CD4-positive, CD25-positive, alpha-beta regulatory T cell (primary cell): ENCODE measurements around the gene PJA2. TPM values are rescaled to one million over a fixed set of nuclear protein-coding genes. Genes with fewer than 3 reads are reported as not detected.

Experiments used
- ATAC-seq, 2 donors: fragments of 150-1000 bp; cut with Tn5 transposase; one replicate each; pipeline ENCODE4 v1.10.0; 2021; ENCODE audit warnings: low read depth in 2 of 2, moderate number of reproducible peaks in 2 of 2, moderate library complexity in 1 of 2
- DNase-seq, 3 donors: peaks; one replicate each; pipeline versions ENCODE4 v3.0.0 to v3.0.0-alpha.2; 2012 to 2022; ENCODE audit warnings: mixed read lengths in 1 of 3
- H3K27ac ChIP-seq: one replicate; pipeline ENCODE4 v1.7.0; 2013; ENCODE audit warnings: mild to moderate bottlenecking, low read length; ENCODE audit not compliant: insufficient read depth, poor library complexity, severe bottlenecking
- H3K27me3 ChIP-seq: one replicate; pipeline ENCODE4 v1.7.0; 2013; ENCODE audit warnings: low read length; ENCODE audit not compliant: control insufficient read depth, insufficient read depth
- H3K36me3 ChIP-seq: one replicate; pipeline ENCODE4 v1.7.0; 2013; ENCODE audit warnings: mild to moderate bottlenecking, low read length, moderate library complexity; ENCODE audit not compliant: control insufficient read depth, insufficient read depth
- H3K4me1 ChIP-seq: 2 replicates; pipeline ENCODE4 v1.7.0; 2013; ENCODE audit warnings: mild to moderate bottlenecking, low read length; ENCODE audit not compliant: insufficient read depth, control insufficient read depth, poor library complexity, severe bottlenecking
- H3K4me3 ChIP-seq: one replicate; pipeline ENCODE4 v1.7.0; 2013; ENCODE audit warnings: low read depth, mild to moderate bottlenecking, low read length, moderate library complexity
- H3K9me3 ChIP-seq, 2 experiments: 1 replicate in 1 of 2; 2 replicates in 1 of 2; pipeline ENCODE4 v1.7.0; 2013; ENCODE audit warnings: low read length in 2 of 2, mild to moderate bottlenecking in 1 of 2, moderate library complexity in 1 of 2; ENCODE audit not compliant: control insufficient read depth in 2 of 2
- H3K27ac Mint-ChIP-seq, 3 donors: one replicate each; pipeline ENCODE4 v1.8.0; 2020 to 2022; ENCODE audit warnings: mild to moderate bottlenecking in 3 of 3, mixed read lengths in 3 of 3, moderate library complexity in 2 of 3
- H3K27me3 Mint-ChIP-seq: one replicate; pipeline ENCODE4 v1.8.0; 2022; ENCODE audit warnings: mild to moderate bottlenecking, mixed read lengths
- H3K36me3 Mint-ChIP-seq: one replicate; pipeline ENCODE4 v1.8.0; 2020; ENCODE audit warnings: mixed read lengths
- H3K4me1 Mint-ChIP-seq, 4 donors: one replicate each; pipeline ENCODE4 v1.8.0; 2020 to 2022; ENCODE audit warnings: mixed read lengths in 4 of 4, mild to moderate bottlenecking in 1 of 4
- H3K4me3 Mint-ChIP-seq, 4 donors: one replicate each; pipeline ENCODE4 v1.8.0; 2020 to 2022; ENCODE audit warnings: mild to moderate bottlenecking in 4 of 4, mixed read lengths in 4 of 4, moderate library complexity in 3 of 4
- H3K9me3 Mint-ChIP-seq, 7 donors: one replicate each; pipeline ENCODE4 v1.8.0; 2020 to 2022; ENCODE audit warnings: mixed read lengths in 7 of 7, mild to moderate bottlenecking in 3 of 7, moderate library complexity in 2 of 7
- polyA plus RNA-seq, 4 donors: library from polyadenylated mRNA; unstranded; fragments of 300-500 nt; fragmentation: Illumina TruSeq; gene quantifications; one replicate each; pipeline ENCODE4 v1.2.3, GENCODE V29; 2021
- total RNA-seq: library from RNA; stranded (reverse); gene quantifications from one replicate; pipeline ENCODE4 v1.2.3, GENCODE V29; 2022

Gene PJA2
- total and polyA plus RNA-seq, 5 donors from 2014 or later = 56.5 to 73.7 (median 63.7) TPM

DNA sequence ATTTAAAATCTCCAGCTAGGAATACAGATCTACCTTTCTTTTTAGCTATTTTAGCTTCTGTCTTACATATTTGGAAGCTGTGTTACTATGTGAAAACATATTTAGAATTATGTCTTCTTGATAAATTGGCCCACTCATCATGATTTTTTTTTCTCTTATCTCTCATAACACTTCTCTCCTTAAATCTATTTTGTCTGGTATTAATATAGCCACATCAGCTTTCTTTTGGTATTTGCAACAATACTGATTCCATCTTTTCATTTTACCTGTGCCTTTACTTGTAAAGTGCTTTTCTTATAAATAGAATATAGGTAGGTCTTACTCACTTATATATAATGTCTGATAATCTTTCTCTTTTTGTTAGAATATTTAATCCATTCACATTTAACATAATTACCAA is 19.6 kb downstream of the PJA2 start:
- Histone ChIP-seq H3K4me3 (peak overlapping the region; percentile 14), H3K9me3 (no peaks in the 10 kb centered on the region), H3K4me1 (peaks cover 18% of the 10 kb centered on the region), H3K27ac (no peak overlapping the region), H3K36me3 (peaks cover 3% of the 10 kb centered on the region), H3K27me3 (no peaks in the 10 kb centered on the region)
- DNase-seq (no peak), ATAC-seq (no peak)
- Mint-ChIP-seq H3K4me1 (peaks cover 78 to 99% (median 86%) of the 10 kb centered on the region in 4 donors), H3K27ac (no peak overlapping the region), H3K36me3 (peaks cover 23% of the 10 kb centered on the region), H3K27me3 (no peaks in the 10 kb centered on the region), H3K9me3 (no peaks in the 10 kb centered on the region), H3K4me3 (peak overlapping the region in 1 of 4 donors; percentile 21)

DNA sequence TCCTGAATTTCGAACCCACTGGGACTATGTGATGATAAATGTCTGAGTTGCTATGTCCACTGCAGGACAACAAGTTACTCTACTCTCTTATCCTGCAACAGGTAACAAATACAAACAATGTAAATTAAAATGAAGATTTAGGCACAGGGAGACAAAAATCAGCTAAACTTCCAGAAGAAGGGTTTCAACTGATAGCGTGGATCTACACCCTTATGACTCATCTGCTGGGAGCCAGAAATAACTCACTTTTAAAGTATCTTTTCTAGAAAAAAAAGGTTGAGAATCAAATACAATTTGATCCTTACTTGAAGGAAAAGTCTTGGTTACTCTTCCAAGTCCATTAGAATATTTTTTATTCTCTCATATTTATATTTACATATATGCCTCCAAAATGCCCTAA is 21.4 kb downstream of the PJA2 start:
- H3K27ac ChIP-seq = no peak overlapping the region
- H3K9me3 ChIP-seq = no peaks in the 10 kb centered on the region
- H3K27me3 Mint-ChIP-seq = no peaks in the 10 kb centered on the region
- H3K9me3 Mint-ChIP-seq = no peaks in the 10 kb centered on the region
- peaks cover 75 to 93% (median 80%) of the 10 kb centered on the region in 4 donors for H3K4me1 Mint-ChIP-seq
- ATAC-seq = no peak
- no peak for DNase-seq
- H3K27me3 ChIP-seq = no peaks in the 10 kb centered on the region
- H3K36me3 Mint-ChIP-seq = peaks cover 23% of the 10 kb centered on the region
- peaks cover 4% of the 10 kb centered on the region for H3K36me3 ChIP-seq
- H3K4me3 ChIP-seq = no peak overlapping the region
- H3K4me3 Mint-ChIP-seq = peak overlapping the region in 1 of 4 donors; percentile 47
- H3K4me1 ChIP-seq = peaks cover 19% of the 10 kb centered on the region
- peak overlapping the region in 1 of 3 donors; percentile 3 for H3K27ac Mint-ChIP-seq

DNA sequence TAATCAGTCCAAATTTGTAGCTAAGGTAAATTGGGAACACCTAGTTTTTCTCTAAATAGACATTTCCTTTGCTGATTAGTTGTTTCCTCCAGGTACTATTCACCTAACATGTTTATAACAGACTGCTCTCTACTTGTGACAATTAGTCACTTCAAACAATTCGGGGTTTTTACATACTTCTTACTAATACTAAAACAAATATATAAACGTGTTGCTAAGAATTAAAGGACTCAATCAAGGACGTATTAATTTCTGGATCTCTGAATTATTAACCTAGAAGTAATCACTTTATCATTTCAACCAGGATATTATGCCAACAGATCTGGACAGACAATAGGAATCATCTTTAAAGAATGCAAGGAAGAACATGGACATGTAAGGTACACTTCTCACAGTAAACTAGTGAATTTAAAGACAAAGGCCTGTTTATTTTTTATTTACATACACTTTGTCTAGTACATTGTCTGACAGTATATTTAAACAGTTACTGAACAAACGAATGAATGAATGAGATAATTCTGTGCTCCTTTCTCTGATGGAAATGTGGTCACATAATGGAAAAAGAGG is 22.3 kb downstream of the PJA2 start:
- Histone ChIP-seq H3K27me3 (no peaks in the 10 kb centered on the region), H3K36me3 (peaks cover 10% of the 10 kb centered on the region), H3K4me1 (peaks cover 19% of the 10 kb centered on the region), H3K27ac (no peak overlapping the region), H3K4me3 (no peak overlapping the region), H3K9me3 (no peaks in the 10 kb centered on the region)
- Mint-ChIP-seq H3K27ac (peak overlapping the region in 2 of 3 donors; percentile 3 to 6), H3K36me3 (peaks cover 17% of the 10 kb centered on the region), H3K4me1 (peaks cover 70 to 84% (median 76%) of the 10 kb centered on the region in 4 donors), H3K4me3 (no peak overlapping the region), H3K27me3 (no peaks in the 10 kb centered on the region), H3K9me3 (no peaks in the 10 kb centered on the region)
- ATAC-seq = no peak
- DNase-seq = no peak

DNA sequence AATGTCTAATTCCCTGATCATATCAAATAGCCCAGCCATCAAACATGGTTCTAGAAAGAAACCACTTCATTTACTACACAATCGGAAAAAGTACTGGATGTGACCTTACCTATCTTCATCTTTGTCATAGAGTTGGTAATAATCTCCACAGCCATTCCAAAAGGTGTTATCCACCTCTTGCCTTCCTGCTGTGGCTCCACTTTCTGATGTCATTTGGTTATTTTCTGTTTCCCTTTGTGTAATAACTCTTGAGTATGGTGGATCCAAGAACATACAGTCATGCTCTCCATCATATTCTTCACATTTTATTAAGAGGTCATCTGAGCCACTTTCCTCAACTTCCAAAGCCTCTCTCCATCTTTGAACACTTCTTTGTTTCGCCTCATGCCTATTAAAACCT is 31.7 kb downstream of the PJA2 start:
- Mint-ChIP-seq H3K27me3 (no peaks in the 10 kb centered on the region), H3K9me3 (no peaks in the 10 kb centered on the region), H3K36me3 (peaks cover 25% of the 10 kb centered on the region), H3K4me1 (peaks cover 39 to 49% (median 41%) of the 10 kb centered on the region in 4 donors), H3K27ac (peak overlapping the region in 2 of 3 donors; percentile 59 to 82), H3K4me3 (peak overlapping the region in 1 of 4 donors; percentile 5)
- H3K36me3 ChIP-seq = peaks cover 69% of the 10 kb centered on the region
- no peak overlapping the region for H3K27ac ChIP-seq
- no peak for DNase-seq
- H3K27me3 ChIP-seq = no peaks in the 10 kb centered on the region
- ATAC-seq = no peak
- H3K4me1 ChIP-seq = peaks cover 4% of the 10 kb centered on the region
- H3K9me3 ChIP-seq = no peaks in the 10 kb centered on the region
- H3K4me3 ChIP-seq = no peak overlapping the region

DNA sequence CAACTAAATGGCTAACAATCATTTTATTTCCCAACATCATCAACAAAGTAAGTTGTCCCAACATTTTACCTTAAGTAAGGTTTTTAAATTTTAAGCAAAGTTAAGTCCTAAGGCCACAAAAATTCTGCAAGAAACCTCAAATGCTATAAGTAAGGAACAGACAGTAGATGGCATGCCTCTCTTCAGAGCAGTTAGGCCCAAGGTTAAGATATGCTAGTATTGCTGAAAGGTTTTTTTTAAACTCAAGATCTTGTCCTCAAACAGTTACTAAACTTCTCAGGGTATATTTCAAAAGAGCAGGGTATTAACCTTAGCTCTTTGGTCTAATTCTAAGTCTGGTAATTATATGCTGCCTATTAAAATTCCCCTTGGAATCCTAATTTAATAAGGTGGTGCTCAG is 35.1 kb downstream of the PJA2 start:
- peaks cover 38% of the 10 kb centered on the region for H3K36me3 ChIP-seq
- no peak overlapping the region for H3K4me3 Mint-ChIP-seq
- H3K27ac ChIP-seq = no peak overlapping the region
- peak overlapping the region in 1 of 3 donors; percentile 6 for H3K27ac Mint-ChIP-seq
- H3K27me3 ChIP-seq = no peaks in the 10 kb centered on the region
- no peak for ATAC-seq
- H3K4me1 ChIP-seq = peaks cover 4% of the 10 kb centered on the region
- no peaks in the 10 kb centered on the region for H3K9me3 ChIP-seq
- DNase-seq = peak in 1 of 3 donors; percentile 10
- H3K4me3 ChIP-seq = no peak overlapping the region
- peaks cover 0 to 3% (median 0%) of the 10 kb centered on the region in 7 donors for H3K9me3 Mint-ChIP-seq
- H3K27me3 Mint-ChIP-seq = no peaks in the 10 kb centered on the region
- peaks cover 49 to 66% (median 50%) of the 10 kb centered on the region in 4 donors for H3K4me1 Mint-ChIP-seq
- peaks cover 34% of the 10 kb centered on the region for H3K36me3 Mint-ChIP-seq

DNA sequence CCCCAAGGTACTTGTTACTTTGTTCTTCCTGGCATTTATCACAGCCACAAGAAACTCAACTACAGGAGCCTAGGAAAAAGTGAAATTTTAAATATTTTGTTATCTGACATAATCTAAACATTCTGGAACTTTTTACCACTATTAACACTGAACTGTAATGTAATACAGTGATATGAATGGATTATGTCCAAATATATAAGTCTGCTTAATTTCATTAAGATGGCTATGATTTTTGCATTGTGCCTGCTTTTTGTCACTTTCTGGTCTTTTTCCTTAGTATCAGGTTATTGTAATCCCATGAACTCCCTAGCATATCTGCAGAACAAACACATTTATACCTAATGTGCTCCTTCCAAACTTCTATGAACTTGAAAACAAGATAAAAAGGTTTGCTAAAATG is 35.8 kb downstream of the PJA2 start:
- peaks cover 48 to 69% (median 51%) of the 10 kb centered on the region in 4 donors for H3K4me1 Mint-ChIP-seq
- Histone ChIP-seq H3K27ac (no peak overlapping the region), H3K4me3 (no peak overlapping the region), H3K4me1 (peaks cover 4% of the 10 kb centered on the region), H3K27me3 (no peaks in the 10 kb centered on the region), H3K9me3 (no peaks in the 10 kb centered on the region), H3K36me3 (peaks cover 35% of the 10 kb centered on the region)
- H3K27me3 Mint-ChIP-seq = no peaks in the 10 kb centered on the region
- no peak for ATAC-seq
- H3K27ac Mint-ChIP-seq = peak overlapping the region in 2 of 3 donors; percentile 3 to 6
- no peak overlapping the region for H3K4me3 Mint-ChIP-seq
- H3K9me3 Mint-ChIP-seq = peaks cover 0 to 3% (median 0%) of the 10 kb centered on the region in 7 donors
- peaks cover 35% of the 10 kb centered on the region for H3K36me3 Mint-ChIP-seq
- DNase-seq = no peak

DNA sequence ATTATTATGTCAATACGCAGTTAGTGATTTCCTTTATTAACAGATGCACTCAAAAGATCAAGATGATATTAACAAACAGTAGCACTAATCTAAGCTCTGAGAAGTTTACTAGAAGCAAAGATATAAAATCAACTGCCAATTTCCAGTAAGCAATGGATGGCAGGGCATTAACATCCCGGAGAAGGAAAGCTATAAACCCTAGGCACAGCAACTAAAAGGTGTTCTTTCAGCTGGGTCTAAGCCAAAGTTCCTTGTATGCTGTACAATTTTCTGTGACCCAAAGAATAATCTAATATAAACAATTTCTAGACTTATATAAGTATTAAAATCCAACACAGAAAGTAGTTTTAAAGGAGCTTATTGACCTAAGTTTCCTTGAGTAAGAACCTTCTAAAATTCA is 39.4 kb downstream of the PJA2 start:
- no peak overlapping the region for H3K27ac ChIP-seq
- Mint-ChIP-seq H3K27me3 (no peaks in the 10 kb centered on the region), H3K27ac (no peak overlapping the region), H3K9me3 (peaks cover 0 to 6% (median 2%) of the 10 kb centered on the region in 7 donors), H3K4me3 (no peak overlapping the region), H3K4me1 (peaks cover 29 to 66% (median 48%) of the 10 kb centered on the region in 4 donors), H3K36me3 (peaks cover 37% of the 10 kb centered on the region)
- no peak for ATAC-seq
- H3K4me1 ChIP-seq = no peaks in the 10 kb centered on the region
- H3K9me3 ChIP-seq = peaks cover 0 to 5% of the 10 kb centered on the region in 2 experiments
- H3K4me3 ChIP-seq = no peak overlapping the region
- peaks cover 32% of the 10 kb centered on the region for H3K36me3 ChIP-seq
- H3K27me3 ChIP-seq = no peaks in the 10 kb centered on the region
- no peak for DNase-seq

DNA sequence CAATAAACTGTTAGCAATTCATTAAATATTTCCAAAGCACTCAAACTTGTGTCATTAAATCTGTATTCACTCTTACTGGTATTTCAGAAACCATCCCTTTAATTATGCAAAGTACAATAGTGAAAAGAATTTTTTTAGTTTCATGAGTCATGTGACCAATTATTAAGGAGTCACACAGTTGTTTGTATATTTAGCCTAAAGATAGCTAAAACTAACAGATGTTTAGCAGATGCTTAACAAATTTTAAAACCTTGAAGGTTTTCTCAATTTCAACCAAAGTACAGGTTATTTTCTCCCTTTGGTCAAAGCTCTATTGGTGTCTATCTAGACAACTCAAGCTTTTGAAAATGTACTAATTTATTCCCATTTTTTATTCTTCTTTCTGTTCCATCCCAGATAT is 44.1 kb downstream of the PJA2 start:
- Histone ChIP-seq H3K27me3 (no peaks in the 10 kb centered on the region), H3K27ac (no peak overlapping the region), H3K4me3 (no peak overlapping the region), H3K4me1 (no peaks in the 10 kb centered on the region), H3K9me3 (peaks cover 0 to 5% of the 10 kb centered on the region in 2 experiments), H3K36me3 (peaks cover 48% of the 10 kb centered on the region)
- no peaks in the 10 kb centered on the region for H3K27me3 Mint-ChIP-seq
- DNase-seq (no peak), ATAC-seq (no peak)
- peaks cover 54% of the 10 kb centered on the region for H3K36me3 Mint-ChIP-seq
- H3K4me1 Mint-ChIP-seq = peaks cover 17 to 60% (median 39%) of the 10 kb centered on the region in 4 donors
- peaks cover 0 to 6% (median 2%) of the 10 kb centered on the region in 7 donors for H3K9me3 Mint-ChIP-seq
- no peak overlapping the region for H3K27ac Mint-ChIP-seq
- no peak overlapping the region for H3K4me3 Mint-ChIP-seq
